GM23338 (cell line): Measurements from ENCODE around the gene GPR35. TPM values are rescaled to one million over a fixed set of nuclear protein-coding genes. Genes with fewer than 3 reads are reported as not detected.
A peak's percentile ranks its signal among the peaks of the same experiment; 100 is the strongest.

ENCODE experiments used
- ATAC-seq: fragments of 200-7000 bp; cut with Tn5 transposase; 3 replicates; pipeline ENCODE4 v1.9.1; 2020
- DNase-seq: peaks from one replicate; pipeline ENCODE4 v3.0.0-alpha.2; 2015; ENCODE audit warnings: low spot score
- H2AFZ ChIP-seq: fragments of 200-600 bp; sonication (generic); 2 replicates; pipeline ENCODE4 v1.8.0; 2016; ENCODE audit warnings: antibody characterized with exemption, mild to moderate bottlenecking, moderate library complexity
- H3F3A ChIP-seq: fragments of 200-600 bp; sonication (generic); replicated peaks from 2 replicates; pipeline ENCODE4 v1.8.0; 2017; ENCODE audit warnings: antibody characterized with exemption, mixed run types, low read depth
- H3K27ac ChIP-seq: fragments of 200-600 bp; sonication (generic); 2 replicates; pipeline ENCODE4 v1.6.1; 2016; ENCODE audit warnings: low read depth
- H3K27me3 ChIP-seq: fragments of 200-600 bp; sonication (generic); 2 replicates; pipeline ENCODE4 v1.8.0; 2016; ENCODE audit warnings: mild to moderate bottlenecking, mixed run types, moderate library complexity; ENCODE audit not compliant: insufficient read depth
- H3K36me3 ChIP-seq: fragments of 200-600 bp; sonication (generic); 2 replicates; pipeline ENCODE4 v1.8.0; 2016; ENCODE audit warnings: mild to moderate bottlenecking; ENCODE audit not compliant: insufficient read depth
- H3K4me1 ChIP-seq: fragments of 200-600 bp; sonication (generic); 2 replicates; pipeline ENCODE4 v1.8.0; 2016; ENCODE audit warnings: mild to moderate bottlenecking, moderate library complexity; ENCODE audit not compliant: insufficient read depth
- H3K4me2 ChIP-seq: fragments of 200-600 bp; sonication (generic); 2 replicates; pipeline ENCODE4 v1.7.1; 2017; ENCODE audit warnings: mixed run types
- H3K4me3 ChIP-seq: fragments of 200-600 bp; sonication (generic); 2 replicates; pipeline ENCODE4 v1.6.1; 2016; ENCODE audit warnings: mixed run types
- H3K79me2 ChIP-seq: fragments of 200-600 bp; sonication (generic); replicated peaks from 2 replicates; pipeline ENCODE4 v1.8.0; 2017; ENCODE audit warnings: mild to moderate bottlenecking; ENCODE audit not compliant: insufficient read depth
- H3K9me2 ChIP-seq: fragments of 200-600 bp; sonication (generic); 2 replicates; pipeline ENCODE4 v1.8.0; 2017; ENCODE audit not compliant: insufficient read depth
- H4K20me1 ChIP-seq: fragments of 200-600 bp; sonication (generic); replicated peaks from 2 replicates; pipeline ENCODE4 v1.8.0; 2017; ENCODE audit warnings: mild to moderate bottlenecking; ENCODE audit not compliant: insufficient read depth
- H3K27ac Mint-ChIP-seq: 2 replicates; pipeline ENCODE4 v1.8.0; 2020; ENCODE audit warnings: inconsistent platforms, mild to moderate bottlenecking, moderate library complexity, mixed read lengths
- H3K27me3 Mint-ChIP-seq: 3 replicates; pipeline ENCODE4 v1.8.0; 2022; ENCODE audit warnings: low read depth, mild to moderate bottlenecking, moderate library complexity, mixed read lengths, inconsistent platforms; ENCODE audit not compliant: insufficient read depth, poor library complexity
- H3K36me3 Mint-ChIP-seq: 3 replicates; pipeline ENCODE4 v1.8.0; 2021; ENCODE audit warnings: low read depth, mild to moderate bottlenecking, inconsistent platforms, moderate library complexity, mixed read lengths
- H3K4me1 Mint-ChIP-seq: 3 replicates; pipeline ENCODE4 v1.8.0; 2020; ENCODE audit warnings: mild to moderate bottlenecking, inconsistent platforms, mixed read lengths
- H3K4me3 Mint-ChIP-seq: 3 replicates; pipeline ENCODE4 v1.8.0; 2021; ENCODE audit warnings: moderate library complexity, mild to moderate bottlenecking, inconsistent platforms, mixed read lengths
- H3K9me3 Mint-ChIP-seq: 3 replicates; pipeline ENCODE4 v1.8.0; 2020; ENCODE audit warnings: moderate library complexity, mild to moderate bottlenecking, inconsistent platforms, mixed read lengths
- ETS1 ChIP-seq: IDR thresholded peaks from 2 replicates; pipeline ENCODE4 v1.6.1; 2016; ENCODE audit warnings: antibody characterized with exemption
- EZH2 ChIP-seq: fragments of 200-600 bp; sonication (generic); IDR thresholded peaks from one replicate; pipeline ENCODE4 v1.8.0; 2017; ENCODE audit warnings: antibody characterized with exemption, mild to moderate bottlenecking, low read depth; ENCODE audit not compliant: unreplicated experiment
- EZH2phosphoT487 ChIP-seq: fragments of 200-600 bp; sonication (generic); IDR thresholded peaks from one replicate; pipeline ENCODE4 v1.8.1; 2018; ENCODE audit warnings: antibody characterized with exemption; ENCODE audit not compliant: unreplicated experiment
- JUNB ChIP-seq: IDR thresholded peaks from one replicate; pipeline ENCODE4 v1.6.1; 2016; ENCODE audit warnings: antibody characterized with exemption; ENCODE audit not compliant: unreplicated experiment
- REST ChIP-seq: IDR thresholded peaks from one replicate; pipeline ENCODE4 v1.6.1; 2018; ENCODE audit warnings: antibody characterized with exemption; ENCODE audit not compliant: unreplicated experiment
- STAT1 ChIP-seq: IDR thresholded peaks from one replicate; pipeline ENCODE4 v1.6.1; 2016; ENCODE audit warnings: antibody characterized with exemption; ENCODE audit not compliant: unreplicated experiment
- ZNF114 ChIP-seq: fragments of 250-450 bp; sonication (Bioruptor Pico); IDR thresholded peaks from 2 replicates; pipeline ENCODE4 v1.5.0; 2020; ENCODE audit warnings: mild to moderate bottlenecking, moderate library complexity
- ZNF462 ChIP-seq: fragments of 250-450 bp; sonication (Bioruptor Pico); IDR thresholded peaks from 2 replicates; pipeline ENCODE4 v1.5.0; 2020; ENCODE audit warnings: mild to moderate bottlenecking, moderate library complexity
- polyA plus RNA-seq: library from polyadenylated mRNA; unstranded; fragments of >200 nt; fragmentation: Nextera tagmentation; extraction: Ambion mirVana; gene quantifications from 2 replicates; pipeline ENCODE4 v1.2.1, GENCODE V29; 2016
- total RNA-seq: library from RNA; depleted of rRNA; stranded (reverse); fragments of >200 nt; shearing (Covaris generic); gene quantifications from 2 replicates; pipeline ENCODE4 v1.2.3, GENCODE V29; 2014

GPR35 gene
- total and polyA plus RNA-seq, 2 experiments from 2014 or later = not detected

GRCh38 chr2:240648650-240649275 is 23.5 kb downstream of the GPR35 start:
- H3K9me2 ChIP-seq = no peaks in the 10 kb centered on the region
- ATAC-seq (peak; percentile 52), DNase-seq (peak; percentile 46)
- no peaks in the 10 kb centered on the region for H3K27me3 ChIP-seq
- no peaks in the 10 kb centered on the region for H3K36me3 Mint-ChIP-seq
- no peaks in the 10 kb centered on the region for H3K36me3 ChIP-seq
- H3K9me3 Mint-ChIP-seq = no peaks in the 10 kb centered on the region; the same call in 2 of the 3 replicates
- peaks cover 10% of the 10 kb centered on the region for H3K4me1 Mint-ChIP-seq
- no peak overlapping the region; the same call in 2 of the 3 replicates for H3K4me3 Mint-ChIP-seq
- no peak overlapping the region for H3K27ac Mint-ChIP-seq
- H3F3A ChIP-seq = no peaks in the 10 kb centered on the region
- no peak overlapping the region for H3K27ac ChIP-seq
- no peak overlapping the region for H3K4me2 ChIP-seq
- H3K4me3 ChIP-seq = no peak overlapping the region
- H4K20me1 ChIP-seq = no peaks in the 10 kb centered on the region
- no peaks in the 10 kb centered on the region for H3K4me1 ChIP-seq
- no peak for TF ChIP-seq ETS1
- no peak for TF ChIP-seq EZH2phosphoT487
- no peak for TF ChIP-seq EZH2
- no peak for TF ChIP-seq JUNB
- H2AFZ ChIP-seq = peak overlapping the region; percentile 66; the same call in 1 of the 2 replicates
- no peaks in the 10 kb centered on the region for H3K79me2 ChIP-seq
- peaks cover 14% of the 10 kb centered on the region for H3K27me3 Mint-ChIP-seq

- Histone ChIP-seq H3K9me2 (no peaks in the 10 kb centered on the region), H3K36me3 (no peaks in the 10 kb centered on the region), H2AFZ (no peak overlapping the region), H4K20me1 (no peaks in the 10 kb centered on the region), H3K27ac (no peak overlapping the region), H3F3A (no peaks in the 10 kb centered on the region), H3K4me1 (no peaks in the 10 kb centered on the region), H3K4me2 (no peak overlapping the region), H3K4me3 (no peak overlapping the region), H3K79me2 (no peaks in the 10 kb centered on the region), H3K27me3 (no peaks in the 10 kb centered on the region)
- no peak for DNase-seq
- H3K27me3 Mint-ChIP-seq = peaks cover 14% of the 10 kb centered on the region
- H3K4me3 Mint-ChIP-seq = no peak overlapping the region
- no peak for ATAC-seq
- H3K36me3 Mint-ChIP-seq = no peaks in the 10 kb centered on the region
- no peak overlapping the region for H3K27ac Mint-ChIP-seq
- H3K9me3 Mint-ChIP-seq = no peaks in the 10 kb centered on the region; the same call in 2 of the 3 replicates
- H3K4me1 Mint-ChIP-seq = peaks cover 10% of the 10 kb centered on the region
- no peak for TF ChIP-seq ETS1
- no peak for TF ChIP-seq REST
- TF ChIP-seq ZNF462 (CRISPR knock-in tag) = no peak
- TF ChIP-seq EZH2 = no peak
- no peak for TF ChIP-seq ZNF114
- no peak for TF ChIP-seq EZH2phosphoT487
- TF ChIP-seq STAT1 = no peak
These were observed 24.1 kb downstream of the GPR35 start for GRCh38 chr2:240649331-240649730.
